ENCODE data around the gene MRPL17.

The MRPL17 gene

DNA sequence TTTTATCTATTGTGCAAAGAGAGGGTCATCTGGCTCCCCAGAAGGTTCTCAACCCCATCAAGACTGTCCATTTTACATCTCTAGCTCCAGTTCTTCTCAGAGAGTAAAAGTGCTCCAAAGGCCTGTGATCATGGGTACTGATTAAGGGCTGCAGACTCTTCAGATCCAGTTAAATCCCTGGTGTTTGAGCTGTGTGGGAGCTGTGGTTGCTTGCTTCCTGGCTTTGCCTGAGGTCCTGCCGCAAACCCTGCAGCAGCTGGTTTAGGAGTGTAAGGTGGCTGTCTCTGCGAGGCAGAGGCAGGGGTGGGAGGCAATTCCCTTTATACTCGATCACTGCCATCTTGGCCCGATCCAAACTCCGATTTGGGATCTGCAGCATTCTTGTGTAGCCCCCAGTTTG, 1.2 kb downstream of the MRPL17 start:
- no peak for DNase-seq

DNA sequence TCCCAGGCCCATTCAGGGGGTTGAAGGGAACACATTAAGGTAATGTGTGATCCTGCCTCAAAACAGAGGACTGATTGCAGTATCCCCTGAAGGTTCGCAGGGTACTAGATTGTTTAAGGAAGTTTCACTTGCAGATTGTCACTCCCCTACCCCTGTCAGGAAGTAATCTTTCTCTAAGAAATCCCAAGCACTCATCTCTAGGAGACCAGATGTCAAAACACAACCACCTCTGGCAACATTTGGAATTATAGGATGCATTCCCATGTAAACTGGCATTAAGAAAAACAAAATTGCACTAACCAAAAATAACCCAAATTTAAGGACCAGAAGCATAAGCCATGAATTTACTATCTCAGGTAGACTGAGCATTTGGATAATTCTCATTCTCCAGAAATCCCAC, 1.6 kb downstream of the MRPL17 start:
- no peak for DNase-seq

DNA sequence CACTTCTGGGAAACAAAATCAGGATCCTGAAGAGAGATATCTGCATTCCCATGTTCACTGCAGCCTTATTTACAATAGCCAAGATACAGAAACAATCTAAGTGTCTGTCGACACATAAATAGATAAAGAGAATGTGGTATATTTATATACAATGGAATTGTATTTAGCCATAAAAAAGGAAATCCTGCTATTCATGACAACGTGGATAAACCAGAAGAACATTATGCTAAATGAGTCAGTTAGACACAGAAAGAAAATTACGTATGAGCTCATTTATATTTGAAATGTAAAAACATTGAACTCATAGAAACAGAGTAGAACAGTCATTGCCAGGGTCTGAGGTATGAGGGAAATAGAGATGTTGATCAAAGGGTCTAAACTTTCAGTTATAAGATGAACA, 6.1 kb downstream of the MRPL17 start:
- DNase-seq, result no peak

- no peak for DNase-seq
These were observed 8.3 kb downstream of the MRPL17 start for GRCh38 chr11:6674862-6675261.

- DNase-seq, result no peak
These were observed 8.9 kb downstream of the MRPL17 start for GRCh38 chr11:6674219-6674597.

DNA sequence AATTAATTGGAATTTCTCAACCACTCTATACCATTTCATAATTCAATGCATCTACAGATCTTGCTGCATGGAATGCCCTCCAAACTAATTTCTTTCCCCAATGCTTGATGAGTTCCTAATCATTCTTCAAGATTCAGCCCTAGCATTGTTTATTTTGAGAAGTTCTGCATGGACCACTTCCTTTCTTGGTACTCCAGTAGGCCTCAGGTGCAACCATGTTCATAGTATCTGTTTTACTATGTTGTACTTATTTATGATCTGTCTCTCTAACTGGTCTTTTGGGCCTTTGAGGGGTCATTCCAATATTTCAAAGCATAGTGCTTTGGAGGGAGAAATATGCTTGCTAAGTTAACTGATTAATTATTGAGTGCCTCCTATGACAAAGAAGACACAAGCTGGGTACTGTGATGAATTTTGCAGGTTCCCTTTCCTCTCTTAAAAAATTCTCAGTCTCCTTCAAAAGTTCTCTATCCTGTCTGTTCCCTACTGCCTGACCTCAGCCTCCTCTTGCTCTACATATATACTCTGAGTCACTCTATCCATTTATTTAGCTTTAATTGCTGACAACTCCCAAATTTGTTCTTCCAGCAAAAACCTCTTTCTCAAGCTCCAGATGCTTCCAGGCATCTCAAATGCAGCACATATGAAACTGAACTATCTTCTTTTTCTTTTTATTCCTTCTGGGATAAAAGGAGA, 9.5 kb downstream of the MRPL17 start:
- DNase-seq, result no peak

DNA sequence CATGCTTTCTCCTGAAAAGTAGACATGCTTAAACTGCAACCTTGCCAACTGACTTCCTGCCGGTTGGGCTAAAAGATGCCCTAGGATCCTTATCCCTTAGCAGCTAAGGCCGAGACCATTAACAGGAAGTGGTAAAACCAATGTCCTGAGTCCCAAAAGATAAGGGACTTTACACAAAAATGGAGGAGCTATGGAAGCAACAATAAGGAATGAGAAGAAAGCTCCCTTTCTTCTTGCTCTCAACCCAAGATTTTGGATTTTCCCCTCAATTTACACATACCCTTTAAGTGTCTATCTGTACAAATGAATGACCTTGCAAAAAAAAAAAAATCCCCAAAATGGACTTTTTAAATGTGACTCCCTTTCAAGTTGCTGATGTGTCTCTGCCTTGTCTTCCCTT, 11.1 kb downstream of the MRPL17 start:
- DNase-seq, result no peak

GRCh38 chr11:6670202-6670830, 12.8 kb downstream of the MRPL17 start:
- DNase-seq, result no peak

- no peak for DNase-seq
These were observed 15.3 kb downstream of the MRPL17 start for GRCh38 chr11:6667733-6668374.

- DNase-seq, result no peak
These were observed 16.6 kb downstream of the MRPL17 start for GRCh38 chr11:6666302-6667183.

GRCh38 chr11:6664551-6664950, 18.6 kb downstream of the MRPL17 start:
- no peak for DNase-seq

DNA sequence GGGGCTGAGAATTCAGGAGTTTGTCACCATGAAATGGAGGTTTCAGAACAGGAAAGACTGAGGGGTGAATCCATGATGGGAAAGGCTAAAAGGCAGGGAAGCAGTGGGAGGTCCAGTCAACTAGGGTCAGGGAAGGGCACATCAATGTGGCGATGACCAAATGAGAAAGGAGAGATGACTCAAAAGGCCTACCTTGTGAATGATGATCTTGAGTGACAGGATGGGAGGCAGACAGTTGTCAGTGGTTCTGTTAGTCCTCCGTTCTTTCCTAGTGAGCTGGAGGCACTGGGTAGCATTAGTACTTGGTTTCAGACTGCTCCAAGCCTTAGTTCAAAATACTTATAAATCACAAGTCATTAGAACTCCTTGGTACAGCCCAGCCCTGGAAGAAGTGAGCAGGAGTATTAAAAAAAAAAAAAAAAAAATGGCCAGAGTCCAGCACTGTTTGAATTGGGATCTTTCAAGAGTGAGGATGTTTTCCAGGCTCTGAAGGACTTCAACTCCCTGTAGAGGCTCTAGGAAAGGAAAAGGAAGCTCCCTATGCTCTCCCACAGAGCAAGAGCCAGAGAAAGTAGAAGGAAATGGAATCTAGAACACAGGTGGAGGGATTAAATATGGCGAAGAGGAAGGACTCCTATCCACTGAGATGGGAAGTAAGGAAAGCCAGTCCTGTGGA, 19.2 kb downstream of the MRPL17 start:
- DNase-seq, result no peak

DNA sequence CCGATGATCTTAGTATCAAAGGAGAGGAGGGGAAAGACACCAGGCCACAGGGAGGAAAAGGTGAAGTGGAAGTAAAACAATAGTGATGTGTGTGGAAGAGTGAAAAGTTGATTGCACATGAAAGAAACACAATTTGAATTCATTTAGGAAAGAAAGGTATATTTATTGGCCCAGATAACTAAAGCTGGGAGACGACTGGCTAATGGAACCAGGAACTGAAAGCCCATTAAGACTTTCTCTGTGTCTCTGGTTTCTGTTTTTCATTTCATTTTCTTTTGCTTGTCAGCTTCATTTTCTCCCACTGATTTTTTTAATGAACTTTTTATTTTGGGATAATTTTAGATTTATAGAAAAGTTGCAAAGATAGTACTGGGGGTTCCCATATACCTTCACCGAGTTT, 22.4 kb downstream of the MRPL17 start:
- DNase-seq, result no peak

GRCh38 chr11:6658647-6659046, 24.5 kb downstream of the MRPL17 start:
- DNase-seq, result no peak

DNA sequence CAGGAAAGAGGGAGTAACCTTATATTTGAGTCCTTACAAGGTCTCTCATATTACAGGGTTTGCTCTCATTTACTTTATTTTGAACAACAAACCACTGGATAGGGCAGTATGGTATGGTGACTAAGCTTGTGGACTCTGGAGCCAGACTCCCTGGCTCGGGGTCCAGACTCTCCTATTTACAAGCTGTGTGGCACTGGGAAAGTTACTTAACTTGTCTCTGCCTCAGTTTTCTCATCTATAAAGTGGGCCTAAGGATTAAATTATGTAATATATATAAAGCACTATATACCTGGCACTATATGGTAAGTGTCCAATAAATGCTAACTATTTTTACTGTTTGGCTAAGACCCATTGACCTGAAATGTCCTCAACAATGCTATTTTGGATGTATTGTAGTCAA, 25.8 kb downstream of the MRPL17 start:
- no peak for DNase-seq

GRCh38 chr11:6656936-6657335, 26.2 kb downstream of the MRPL17 start:
- no peak for DNase-seq

DNA sequence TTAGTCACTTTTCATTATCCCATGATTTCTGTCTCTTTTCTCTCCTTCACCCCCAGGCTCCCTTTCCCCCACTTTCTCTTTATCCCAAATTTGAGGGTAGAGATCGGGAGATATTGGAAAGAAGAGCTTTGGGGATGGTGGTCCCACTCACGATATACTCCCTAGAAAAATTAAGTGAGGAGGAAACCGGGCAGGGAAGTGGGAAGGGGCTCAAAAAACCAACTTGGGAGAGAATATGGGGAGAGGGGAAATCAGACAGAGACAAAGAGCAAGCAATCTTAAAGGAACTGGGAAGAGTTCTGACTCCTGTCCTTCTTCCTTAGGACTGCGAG, 26.6 kb downstream of the MRPL17 start:
- no peak for DNase-seq

- DNase-seq, result peak; percentile 37
These were observed 27.2 kb downstream of the MRPL17 start, which contains the start of gene DCHS1 for GRCh38 chr11:6655790-6656583. TSS of gene DCHS1 (minus strand) at chr11:6655809. CDS start at chr11:6641613, 14,196 bp downstream.

- no peak for DNase-seq
These were observed 27.9 kb downstream of the MRPL17 start for GRCh38 chr11:6655020-6655789.

DNA sequence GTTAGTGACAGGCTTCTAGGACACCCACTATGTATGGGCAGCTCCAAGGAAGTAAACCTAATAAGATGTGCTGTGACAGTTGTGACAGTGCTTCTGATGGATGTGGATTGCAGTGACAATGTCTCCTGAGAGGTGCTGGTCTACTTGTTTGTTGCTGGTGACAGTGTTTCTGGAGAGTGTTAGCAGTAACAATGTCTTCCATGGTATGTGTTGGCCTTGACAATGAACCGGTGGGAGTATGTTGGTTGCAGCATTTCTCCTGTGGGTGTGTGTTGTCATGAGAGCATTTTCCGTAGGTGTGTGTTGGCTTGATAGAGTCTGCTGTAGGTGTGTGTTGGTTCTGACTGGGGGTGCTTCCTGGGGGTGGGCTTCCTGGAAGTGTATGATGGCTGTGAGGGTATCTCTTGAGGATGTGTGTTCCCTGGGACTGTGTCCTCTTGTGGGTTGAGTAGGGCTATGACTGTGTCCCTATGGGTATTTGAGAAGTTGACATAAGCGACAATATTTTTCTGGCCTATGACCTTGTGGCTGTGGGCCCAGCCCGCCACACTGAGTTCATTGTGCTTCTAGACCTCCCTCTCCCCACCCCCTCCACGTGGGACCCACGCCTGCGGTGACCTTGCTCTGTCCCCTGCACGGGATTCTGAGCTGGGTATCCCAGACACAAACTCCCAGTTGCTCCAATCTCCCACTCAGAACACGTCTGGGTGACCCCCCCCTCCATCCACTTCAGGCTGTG, 28.7 kb downstream of the MRPL17 start:
- DNase-seq, result no peak
